Astrocyte (in vitro differentiated cells and primary cell): ENCODE results near the gene EIF2AK2. TPM values are rescaled to one million over a fixed set of nuclear protein-coding genes. Genes with fewer than 3 reads are reported as not detected.

Source experiments
- DNase-seq: peaks from one replicate; pipeline ENCODE4 v3.0.0-alpha.2; 2010; ENCODE audit warnings: low read depth
- FAIRE-seq: peaks from 2 replicates; lab custom pipeline; 2011; peaks lifted over from hg19 to GRCh38; lab: Jason Lieb, UNC
- H2AFZ ChIP-seq: 2 replicates; pipeline ENCODE4 v1.6.0; 2012; ENCODE audit warnings: low read depth, low read length, inconsistent platforms
- H3K27ac ChIP-seq: 2 replicates; pipeline ENCODE4 v1.5.1; 2011; ENCODE audit warnings: low read depth, low read length, inconsistent platforms
- H3K27me3 ChIP-seq: 2 replicates; pipeline ENCODE4 v1.6.0; 2011; ENCODE audit warnings: low read length, inconsistent platforms; ENCODE audit not compliant: insufficient read depth
- H3K36me3 ChIP-seq: 2 replicates; pipeline ENCODE4 v1.5.1; 2011; ENCODE audit warnings: low read length, inconsistent platforms; ENCODE audit not compliant: insufficient read depth
- H3K4me1 ChIP-seq: 2 replicates; pipeline ENCODE4 v1.5.1; 2011; ENCODE audit warnings: low read length, inconsistent platforms; ENCODE audit not compliant: insufficient read depth
- H3K4me2 ChIP-seq: 2 replicates; pipeline ENCODE4 v1.6.0; 2012; ENCODE audit warnings: low read length, inconsistent platforms
- H3K4me3 ChIP-seq: 2 replicates; pipeline ENCODE4 v1.5.1; 2011; ENCODE audit warnings: low read depth, mild to moderate bottlenecking, low read length, inconsistent platforms; ENCODE audit not compliant: insufficient read depth
- H3K79me2 ChIP-seq: 2 replicates; pipeline ENCODE4 v1.6.0; 2012; ENCODE audit warnings: mild to moderate bottlenecking, low read length, inconsistent platforms; ENCODE audit not compliant: insufficient read depth
- H3K9ac ChIP-seq: 2 replicates; pipeline ENCODE4 v1.6.0; 2012; ENCODE audit warnings: mild to moderate bottlenecking, low read length, inconsistent platforms
- H3K9me3 ChIP-seq: 2 replicates; pipeline ENCODE4 v1.5.1; 2012; ENCODE audit warnings: low read depth, mild to moderate bottlenecking, low read length, inconsistent platforms; ENCODE audit not compliant: insufficient read depth
- H4K20me1 ChIP-seq: 2 replicates; pipeline ENCODE4 v1.6.0; 2012; ENCODE audit warnings: low read length, inconsistent platforms; ENCODE audit not compliant: insufficient read depth
- H3K27ac Mint-ChIP-seq: one replicate; pipeline ENCODE4 v1.8.0; 2021; ENCODE audit warnings: mild to moderate bottlenecking, mixed read lengths; ENCODE audit not compliant: unreplicated experiment
- H3K27me3 Mint-ChIP-seq: one replicate; pipeline ENCODE4 v1.8.0; 2021; ENCODE audit warnings: low read depth, mixed read lengths; ENCODE audit not compliant: unreplicated experiment
- H3K36me3 Mint-ChIP-seq: one replicate; pipeline ENCODE4 v1.8.0; 2021; ENCODE audit warnings: low read depth, mixed read lengths; ENCODE audit not compliant: unreplicated experiment
- H3K4me1 Mint-ChIP-seq: one replicate; pipeline ENCODE4 v1.8.0; 2021; ENCODE audit warnings: low read depth, mixed read lengths; ENCODE audit not compliant: unreplicated experiment
- H3K4me3 Mint-ChIP-seq: one replicate; pipeline ENCODE4 v1.8.0; 2021; ENCODE audit warnings: mild to moderate bottlenecking, moderate library complexity, mixed read lengths; ENCODE audit not compliant: unreplicated experiment
- H3K9me3 Mint-ChIP-seq: one replicate; pipeline ENCODE4 v1.8.0; 2021; ENCODE audit warnings: mild to moderate bottlenecking, mixed read lengths; ENCODE audit not compliant: unreplicated experiment
- CTCF ChIP-seq: IDR thresholded peaks from 2 replicates; pipeline ENCODE4 v1.5.1; 2011; ENCODE audit warnings: low read depth, mild to moderate bottlenecking, inconsistent platforms, low read length, moderate library complexity; ENCODE audit not compliant: insufficient read depth
- EZH2 ChIP-seq: IDR thresholded peaks from 2 replicates; pipeline ENCODE4 v1.6.1; 2012; ENCODE audit warnings: mild to moderate bottlenecking, low read length, inconsistent platforms; ENCODE audit not compliant: insufficient read depth
- total RNA-seq: library from RNA; stranded (reverse); gene quantifications from 2 replicates; pipeline ENCODE4 v1.2.1, GENCODE V29; 2021

The EIF2AK2 gene
- total RNA-seq, 1 donor from 2014 or later: 147 TPM

DNA sequence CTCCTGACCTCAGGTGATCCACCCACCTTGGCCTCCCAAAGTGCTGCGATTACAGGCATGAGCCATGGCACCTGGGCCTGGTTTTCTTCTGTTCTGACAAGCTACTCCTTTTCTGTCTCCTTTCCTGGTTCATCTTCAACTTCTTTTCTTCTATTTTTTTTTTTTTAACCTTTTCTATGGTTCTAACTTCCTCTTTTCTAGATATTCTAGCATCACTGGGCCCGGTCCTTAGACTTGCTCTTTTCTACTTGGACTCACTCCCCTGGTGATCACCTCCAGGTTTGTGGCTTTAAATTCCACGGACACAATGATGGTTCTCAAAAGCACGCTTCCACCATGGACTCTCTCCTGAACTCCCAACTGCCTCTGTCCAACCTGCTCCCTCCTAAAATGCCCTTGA, 2.0 kb downstream of the EIF2AK2 start:
- no peaks in the 10 kb centered on the region for H3K27me3 ChIP-seq
- peaks cover 29% of the 10 kb centered on the region for H4K20me1 ChIP-seq
- no peaks in the 10 kb centered on the region for H3K9me3 Mint-ChIP-seq
- H3K27ac Mint-ChIP-seq: peak overlapping the region; percentile 22
- H3K9ac ChIP-seq: no peak overlapping the region
- H3K27ac ChIP-seq: no peak overlapping the region
- H3K79me2 ChIP-seq: peaks cover 63% of the 10 kb centered on the region
- H3K4me3 Mint-ChIP-seq: peak overlapping the region; percentile 98
- DNase-seq: no peak
- TF ChIP-seq CTCF: no peak
- TF ChIP-seq EZH2: no peak
- no peaks in the 10 kb centered on the region for H3K27me3 Mint-ChIP-seq
- H3K4me1 ChIP-seq: peaks cover 10% of the 10 kb centered on the region
- FAIRE-seq: no peak
- no peak overlapping the region for H2AFZ ChIP-seq
- H3K36me3 ChIP-seq: peaks cover 9% of the 10 kb centered on the region
- H3K36me3 Mint-ChIP-seq: peaks cover 13% of the 10 kb centered on the region
- no peak overlapping the region for H3K4me3 ChIP-seq
- no peak overlapping the region for H3K4me2 ChIP-seq
- H3K9me3 ChIP-seq: no peaks in the 10 kb centered on the region
- peaks cover 26% of the 10 kb centered on the region for H3K4me1 Mint-ChIP-seq

- Histone ChIP-seq H3K4me1 (peaks cover 10% of the 10 kb centered on the region), H3K4me3 (no peak overlapping the region), H3K27ac (no peak overlapping the region), H3K36me3 (peaks cover 9% of the 10 kb centered on the region), H4K20me1 (peaks cover 35% of the 10 kb centered on the region), H3K4me2 (no peak overlapping the region), H3K9me3 (no peaks in the 10 kb centered on the region), H3K9ac (no peak overlapping the region), H3K79me2 (peaks cover 68% of the 10 kb centered on the region), H2AFZ (no peak overlapping the region), H3K27me3 (no peaks in the 10 kb centered on the region)
- FAIRE-seq (no peak), DNase-seq (no peak)
- no peak for TF ChIP-seq EZH2
- no peak for TF ChIP-seq CTCF
- peaks cover 14% of the 10 kb centered on the region for H3K36me3 Mint-ChIP-seq
- peaks cover 33% of the 10 kb centered on the region for H3K4me1 Mint-ChIP-seq
- H3K27ac Mint-ChIP-seq: no peak overlapping the region
- peak overlapping the region; percentile 47 for H3K4me3 Mint-ChIP-seq
- H3K27me3 Mint-ChIP-seq: no peaks in the 10 kb centered on the region
- no peaks in the 10 kb centered on the region for H3K9me3 Mint-ChIP-seq
These were observed 3.6 kb downstream of the EIF2AK2 start for GRCh38 chr2:37153224-37153623.

- Histone ChIP-seq H3K27me3 (no peaks in the 10 kb centered on the region), H3K79me2 (peaks cover 49% of the 10 kb centered on the region), H3K36me3 (peaks cover 20% of the 10 kb centered on the region), H2AFZ (no peak overlapping the region), H3K9ac (no peak overlapping the region), H3K4me1 (no peaks in the 10 kb centered on the region), H3K4me2 (no peak overlapping the region), H4K20me1 (peaks cover 25% of the 10 kb centered on the region), H3K9me3 (no peaks in the 10 kb centered on the region), H3K4me3 (no peak overlapping the region), H3K27ac (no peak overlapping the region)
- FAIRE-seq (no peak), DNase-seq (no peak)
- Mint-ChIP-seq H3K4me3 (no peak overlapping the region), H3K27me3 (no peaks in the 10 kb centered on the region), H3K4me1 (peaks cover 27% of the 10 kb centered on the region), H3K9me3 (no peaks in the 10 kb centered on the region), H3K36me3 (peaks cover 13% of the 10 kb centered on the region), H3K27ac (no peak overlapping the region)
- TF ChIP-seq EZH2 (no peak), CTCF (no peak)
These were observed 7.0 kb downstream of the EIF2AK2 start for GRCh38 chr2:37149626-37150322.
